NCI-H345 (cell line): ENCODE data around the gene SENP6.

Experiments used
- DNase-seq: peaks from one replicate; lab custom pipeline; 2025; lab: John Stamatoyannopoulos, UW

The SENP6 gene

GRCh38 chr6:75748743-75749538 is 147.3 kb downstream of the SENP6 start, which contains the start of gene MYO6:
TSS of gene MYO6 (plus strand) at chr6:75749239. CDS start at chr6:75817548, 68,309 bp downstream.
- DNase-seq = peak; percentile 77

DNA sequence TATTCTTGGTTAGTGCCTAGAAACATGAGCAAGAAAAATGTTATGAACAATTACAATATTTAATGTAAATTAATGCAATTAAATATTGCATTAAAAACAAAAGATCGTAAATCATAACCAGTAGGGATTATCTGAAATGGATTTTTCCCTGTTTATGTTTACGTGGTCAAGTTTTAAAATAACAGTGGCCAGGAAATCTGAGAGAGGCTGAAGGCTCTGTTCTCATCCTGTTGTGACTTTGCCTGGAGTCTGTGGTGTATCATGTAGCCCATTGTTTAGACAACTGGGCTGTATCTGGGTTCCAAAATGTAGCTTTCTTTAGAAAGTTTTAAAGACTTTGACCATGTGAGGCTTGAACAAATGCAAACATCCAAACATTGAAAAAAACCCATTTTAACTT is 149.8 kb downstream of the SENP6 start:
- no peak for DNase-seq

- DNase-seq = no peak
Measured at GRCh38 chr6:75752365-75752764, 150.7 kb downstream of the SENP6 start.

DNA sequence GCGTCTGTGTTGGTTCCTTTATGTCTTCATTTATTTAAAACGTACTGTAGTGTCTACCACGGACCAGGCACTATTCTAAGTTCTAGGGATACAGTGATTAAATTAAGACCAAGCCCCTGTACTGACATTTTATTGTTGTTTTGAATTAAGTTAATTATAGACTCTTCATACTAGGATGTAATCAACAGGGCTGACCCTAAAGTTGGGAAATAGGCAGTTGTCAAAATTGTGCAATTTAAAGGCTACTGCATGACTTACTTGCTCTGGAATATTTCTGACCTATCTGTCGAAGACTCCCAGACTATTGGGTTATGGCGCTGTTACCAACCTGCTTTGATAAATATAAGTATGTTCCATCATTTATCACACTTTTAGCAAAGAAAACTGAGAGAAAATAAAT is 154.0 kb downstream of the SENP6 start:
- DNase-seq = no peak

GRCh38 chr6:75757295-75757694 is 155.6 kb downstream of the SENP6 start:
- DNase-seq = no peak

- no peak for DNase-seq
Measured at GRCh38 chr6:75758061-75758460, 156.4 kb downstream of the SENP6 start.

DNA sequence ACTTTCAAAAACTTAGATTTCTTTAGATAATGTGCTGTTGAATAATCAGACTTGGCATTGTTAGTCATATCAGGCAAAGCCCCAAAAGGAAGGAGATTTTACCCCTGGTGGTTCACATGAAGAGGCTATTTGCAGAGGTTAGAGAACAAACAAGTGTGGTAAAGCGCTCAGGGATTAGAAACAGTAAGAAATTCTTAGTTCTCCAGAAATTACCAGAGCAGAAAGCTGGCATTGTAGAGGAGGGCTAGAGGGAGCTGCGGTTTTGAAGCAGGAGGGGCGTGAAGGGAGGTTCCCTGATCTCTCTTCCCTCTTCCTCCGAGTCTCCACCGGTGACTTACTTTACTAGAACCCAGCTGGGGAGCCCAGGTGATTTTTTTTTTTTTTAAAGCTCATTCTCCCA is 157.5 kb downstream of the SENP6 start:
- DNase-seq = no peak

DNA sequence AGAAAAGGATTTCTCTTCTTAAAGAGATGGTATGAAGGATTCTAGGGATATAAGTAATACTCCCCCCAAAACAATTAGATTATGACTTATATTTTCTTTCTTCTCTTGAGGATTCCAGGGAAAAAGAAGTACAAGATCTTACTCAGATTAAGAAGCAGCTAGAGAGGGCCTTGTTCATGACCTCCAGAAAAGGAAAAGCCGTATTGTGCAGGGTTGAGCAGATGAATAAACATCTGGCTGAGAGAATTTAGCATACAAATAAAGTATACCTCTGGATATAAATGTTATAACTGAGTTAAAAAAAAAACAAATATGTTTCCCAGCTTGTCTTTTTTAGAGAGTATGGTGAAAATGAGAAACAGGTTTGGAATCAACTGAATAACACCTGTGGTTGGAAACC is 158.6 kb downstream of the SENP6 start:
- no peak for DNase-seq

DNA sequence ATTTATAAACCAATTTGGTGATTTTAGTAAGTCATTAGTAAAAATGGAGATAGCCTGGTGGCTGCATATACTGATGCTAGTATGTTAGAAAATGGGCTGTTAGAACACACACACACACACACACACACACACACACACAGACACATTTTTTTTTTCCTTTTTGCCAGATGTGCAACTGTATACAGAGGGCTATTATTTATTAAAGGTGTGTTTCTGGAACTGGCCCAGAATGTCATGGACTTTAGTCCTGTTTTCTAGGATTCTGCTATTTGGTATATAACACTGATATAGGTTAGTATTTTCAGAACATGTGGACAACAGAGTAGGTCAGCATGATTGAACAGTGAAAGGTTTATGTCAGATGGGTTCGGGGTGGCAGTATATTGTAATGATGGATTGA is 159.8 kb downstream of the SENP6 start:
- no peak for DNase-seq

- no peak for DNase-seq
Measured at GRCh38 chr6:75762063-75762462, 160.4 kb downstream of the SENP6 start.

DNA sequence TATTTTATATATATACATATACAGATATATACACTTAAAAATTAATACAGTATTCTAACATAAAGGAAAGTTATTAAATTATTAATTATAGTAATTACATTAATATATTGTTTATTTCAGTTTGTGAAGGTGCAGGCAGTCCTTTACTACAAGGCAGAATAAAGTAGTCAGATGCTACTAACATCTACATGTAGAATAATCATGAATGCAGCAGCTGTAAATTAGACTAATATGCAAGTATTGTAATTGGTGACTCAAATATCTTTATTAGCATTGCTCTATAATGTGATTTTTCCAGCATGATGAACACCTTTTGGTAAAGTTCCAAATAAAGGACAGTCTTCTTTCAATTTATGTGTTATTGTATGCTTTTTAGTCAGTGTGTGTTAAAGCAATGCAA is 164.7 kb downstream of the SENP6 start:
- no peak for DNase-seq
